ENCODE data around the gene CBS. TPM values are rescaled to one million over a fixed set of nuclear protein-coding genes. Genes with fewer than 3 reads are reported as not detected.
A peak's percentile ranks its signal among the peaks of the same experiment; 100 is the strongest.
"Not testable (repeated sequence)": the region's sequence is repeated elsewhere in the genome, so short reads cannot be mapped to it uniquely, and the experiment has no call there.

Gene CBS
- total and polyA plus RNA-seq, 2 donors (not counting 1 experiment from before 2014, with no cell fraction given) = 0.15 to 2.0 TPM

GRCh38 chr21:43062955-43063664, 12.5 kb downstream of the CBS start:
- WGBS (ENCODE audit: insufficient coverage) = no CpG with 5 or more reads among the region's 28 CpGs
- not testable (repeated sequence) for H3K27ac Mint-ChIP-seq, DNase-seq

GRCh38 chr21:43053112-43053511, 22.5 kb downstream of the CBS start:
- H3K27me3 Mint-ChIP-seq; H3K9ac ChIP-seq (ENCODE audit: low read length); H3K79me2 ChIP-seq (ENCODE audit: control insufficient read depth, insufficient read depth, low read length); H3K27ac Mint-ChIP-seq; H3K27me3 ChIP-seq (replicated peaks in 1 of 4; ENCODE audit: control extremely low read depth in 1 of 4, control insufficient read depth in 3 of 4, insufficient read depth in 4 of 4, low read length in 3 of 4); H3K4me1 Mint-ChIP-seq; POLR2A ChIA-PET; H3K4me3 Mint-ChIP-seq; H4K20me1 ChIP-seq (ENCODE audit: control insufficient read depth, insufficient read depth, low read length, poor library complexity, severe bottlenecking); ATAC-seq (ENCODE audit: low read depth); H3K4me1 ChIP-seq (ENCODE audit: control insufficient read depth in 2 of 2, insufficient read depth in 2 of 2, low read length in 2 of 2); intact Hi-C loops (cut with micrococcal nuclease); H3K36me3 ChIP-seq (replicated peaks in 1 of 2; ENCODE audit: control extremely low read depth in 1 of 2, control insufficient read depth in 1 of 2, extremely low read depth in 1 of 2, insufficient read depth in 2 of 2, low read length in 1 of 2); H3K4me2 ChIP-seq (replicated peaks; ENCODE audit: low read depth, low read length, poor library complexity, severe bottlenecking); H3K27ac ChIP-seq (ENCODE audit: low read length in 2 of 2); H3K9me3 ChIP-seq (ENCODE audit: control extremely low read depth in 1 of 3, control insufficient read depth in 2 of 3, insufficient read depth in 1 of 3, low read length in 2 of 3); CTCF ChIA-PET; H2AFZ ChIP-seq (ENCODE audit: insufficient read depth, low read depth, low read length, poor library complexity, severe bottlenecking); H3K4me3 ChIP-seq (ENCODE audit: control extremely low read depth in 1 of 5, extremely low read depth in 1 of 5, insufficient read depth in 1 of 5, low read depth in 2 of 5, low read length in 4 of 5); H3K9me3 Mint-ChIP-seq (ENCODE audit: insufficient read depth); DNase-seq: not testable (repeated sequence)
- no CpG with 5 or more reads among the region's 13 CpGs for WGBS (ENCODE audit: insufficient coverage)

More at GRCh38 chr21:43062955-43063664, 12.5 kb downstream of the CBS start:
- H3K4me1 ChIP-seq (ENCODE audit: control insufficient read depth in 2 of 2, insufficient read depth in 2 of 2, low read length in 2 of 2); intact Hi-C loops (cut with micrococcal nuclease); POLR2A ChIA-PET; H3K27ac ChIP-seq (ENCODE audit: low read length in 2 of 2); H3K4me2 ChIP-seq (replicated peaks; ENCODE audit: low read depth, low read length, poor library complexity, severe bottlenecking); H3K4me3 ChIP-seq (ENCODE audit: control extremely low read depth in 1 of 5, extremely low read depth in 1 of 5, insufficient read depth in 1 of 5, low read depth in 2 of 5, low read length in 4 of 5); ATAC-seq (ENCODE audit: low read depth); CTCF ChIA-PET; H3K4me3 Mint-ChIP-seq; H3K27me3 ChIP-seq (replicated peaks in 1 of 4; ENCODE audit: control extremely low read depth in 1 of 4, control insufficient read depth in 3 of 4, insufficient read depth in 4 of 4, low read length in 3 of 4); H3K79me2 ChIP-seq (ENCODE audit: control insufficient read depth, insufficient read depth, low read length); H3K9me3 Mint-ChIP-seq (ENCODE audit: insufficient read depth); H3K27me3 Mint-ChIP-seq; H2AFZ ChIP-seq (ENCODE audit: insufficient read depth, low read depth, low read length, poor library complexity, severe bottlenecking); H3K36me3 ChIP-seq (replicated peaks in 1 of 2; ENCODE audit: control extremely low read depth in 1 of 2, control insufficient read depth in 1 of 2, extremely low read depth in 1 of 2, insufficient read depth in 2 of 2, low read length in 1 of 2); H3K9ac ChIP-seq (ENCODE audit: low read length); H4K20me1 ChIP-seq (ENCODE audit: control insufficient read depth, insufficient read depth, low read length, poor library complexity, severe bottlenecking); H3K9me3 ChIP-seq (ENCODE audit: control extremely low read depth in 1 of 3, control insufficient read depth in 2 of 3, insufficient read depth in 1 of 3, low read length in 2 of 3); H3K4me1 Mint-ChIP-seq: not testable (repeated sequence)

GRCh38 chr21:43045876-43046821, 29.5 kb downstream of the CBS start:
- H3K27ac ChIP-seq (ENCODE audit: low read length in 2 of 2); H3K27me3 Mint-ChIP-seq; H3K4me1 Mint-ChIP-seq; CTCF ChIA-PET; H3K79me2 ChIP-seq (ENCODE audit: control insufficient read depth, insufficient read depth, low read length); H3K4me1 ChIP-seq (ENCODE audit: control insufficient read depth in 2 of 2, insufficient read depth in 2 of 2, low read length in 2 of 2); H3K36me3 ChIP-seq (replicated peaks in 1 of 2; ENCODE audit: control extremely low read depth in 1 of 2, control insufficient read depth in 1 of 2, extremely low read depth in 1 of 2, insufficient read depth in 2 of 2, low read length in 1 of 2); H4K20me1 ChIP-seq (ENCODE audit: control insufficient read depth, insufficient read depth, low read length, poor library complexity, severe bottlenecking); H3K9ac ChIP-seq (ENCODE audit: low read length); POLR2A ChIA-PET; H3K4me3 ChIP-seq (ENCODE audit: control extremely low read depth in 1 of 5, extremely low read depth in 1 of 5, insufficient read depth in 1 of 5, low read depth in 2 of 5, low read length in 4 of 5); H3K27me3 ChIP-seq (replicated peaks in 1 of 4; ENCODE audit: control extremely low read depth in 1 of 4, control insufficient read depth in 3 of 4, insufficient read depth in 4 of 4, low read length in 3 of 4); H3K9me3 Mint-ChIP-seq (ENCODE audit: insufficient read depth); DNase-seq; intact Hi-C loops (cut with micrococcal nuclease); H3K4me2 ChIP-seq (replicated peaks; ENCODE audit: low read depth, low read length, poor library complexity, severe bottlenecking); H2AFZ ChIP-seq (ENCODE audit: insufficient read depth, low read depth, low read length, poor library complexity, severe bottlenecking): not testable (repeated sequence)
- H3K9me3 ChIP-seq (ENCODE audit: control extremely low read depth in 1 of 3, control insufficient read depth in 2 of 3, insufficient read depth in 1 of 3, low read length in 2 of 3) = peaks cover 0 to 12% (median 0%) of the 10 kb centered on the region in 3 donors
- WGBS (ENCODE audit: insufficient coverage) = 11% methylated on average over 13 of the region's 21 CpGs
- peak overlapping the region; percentile 64 for H3K4me3 Mint-ChIP-seq
- peak overlapping the region; percentile 71 for H3K27ac Mint-ChIP-seq
- ATAC-seq (ENCODE audit: low read depth) = peak; percentile 76
